GM19467 (cell line): Measurements from ENCODE around the gene PKD2.
A peak's percentile ranks its signal among the peaks of the same experiment; 100 is the strongest.

Experiments
- ATAC-seq: cut with Tn5 transposase; IDR thresholded peaks from one replicate; pipeline ENCODE4 v1.9.1; 2021; ENCODE audit warnings: mild to moderate bottlenecking, moderate library complexity; ENCODE audit not compliant: unreplicated experiment

The PKD2 gene

GRCh38 chr4:88007304-88008121 is at the start of gene PKD2:
Gene PKD2 (plus strand): TSS chr4:88007635. CDS start chr4:88007734, 99 bp downstream.
- ATAC-seq: peak; percentile 84

GRCh38 chr4:87961993-87962392 is 45.4 kb upstream of the PKD2 start:
- ATAC-seq: no peak

DNA sequence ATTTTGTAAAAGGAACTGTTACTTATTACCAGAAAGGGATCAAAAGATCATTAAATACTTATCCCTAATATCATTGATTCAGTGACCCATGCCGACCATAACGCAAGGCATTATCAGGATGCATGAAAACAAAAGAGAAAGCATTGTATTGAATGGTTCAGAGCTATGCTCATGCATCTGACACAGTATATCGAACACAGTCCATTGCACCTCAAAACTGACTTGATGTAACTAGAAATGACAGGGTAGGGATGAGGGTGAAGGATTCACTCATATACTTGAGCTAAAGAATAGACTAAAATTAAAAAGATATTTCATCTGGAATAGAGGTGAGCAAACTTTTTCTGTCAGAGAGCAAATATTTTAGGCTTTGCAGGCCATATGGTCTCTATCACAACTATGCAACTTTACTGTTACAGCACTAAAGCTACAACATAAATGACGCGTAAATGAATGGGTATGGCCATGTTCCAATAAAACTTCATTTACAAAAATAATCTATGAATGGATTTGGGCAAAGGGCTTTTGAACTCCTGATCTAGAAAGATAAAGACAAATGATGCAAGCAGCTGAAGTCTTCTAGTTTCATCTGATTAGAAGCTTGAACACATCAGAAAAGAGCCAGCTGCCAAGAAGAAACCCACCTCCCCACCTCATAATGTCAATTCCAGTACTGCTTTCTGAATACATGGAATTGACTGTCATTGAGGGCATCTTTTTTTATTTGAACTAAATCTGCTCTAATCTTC is 44.9 kb upstream of the PKD2 start:
- no peak for ATAC-seq

DNA sequence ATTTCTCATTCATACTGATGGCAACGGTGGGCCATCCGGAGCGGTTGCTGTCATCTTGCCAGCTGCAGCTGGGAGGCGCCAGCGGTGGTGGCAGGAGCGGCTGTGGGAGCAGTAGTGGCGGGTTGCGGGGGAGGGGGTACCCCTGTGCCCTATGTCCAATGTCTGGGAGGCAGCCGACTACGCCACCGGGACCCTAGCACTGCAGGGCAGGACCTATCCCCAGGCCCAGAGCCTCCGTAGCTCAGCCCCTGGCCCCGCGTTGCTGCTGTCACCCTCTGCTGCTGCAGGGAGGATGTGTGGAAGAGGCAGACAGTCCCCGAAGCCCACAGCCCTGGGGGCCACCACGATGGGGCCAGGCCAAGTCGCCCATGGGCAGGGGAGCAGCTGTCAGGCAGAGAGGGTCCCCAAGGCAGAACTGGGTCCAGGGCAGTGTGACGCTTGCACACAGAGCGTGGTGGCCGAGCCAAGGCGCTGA is 41.9 kb upstream of the PKD2 start:
- no peak for ATAC-seq

GRCh38 chr4:87966095-87966496 is 41.3 kb upstream of the PKD2 start:
- ATAC-seq: no peak

GRCh38 chr4:87967193-87967592 is 40.2 kb upstream of the PKD2 start:
- ATAC-seq: no peak

- no peak for ATAC-seq
These were observed 37.3 kb upstream of the PKD2 start for GRCh38 chr4:87970121-87970520.

- ATAC-seq: no peak
These were observed 35.6 kb upstream of the PKD2 start for GRCh38 chr4:87971866-87972265.

DNA sequence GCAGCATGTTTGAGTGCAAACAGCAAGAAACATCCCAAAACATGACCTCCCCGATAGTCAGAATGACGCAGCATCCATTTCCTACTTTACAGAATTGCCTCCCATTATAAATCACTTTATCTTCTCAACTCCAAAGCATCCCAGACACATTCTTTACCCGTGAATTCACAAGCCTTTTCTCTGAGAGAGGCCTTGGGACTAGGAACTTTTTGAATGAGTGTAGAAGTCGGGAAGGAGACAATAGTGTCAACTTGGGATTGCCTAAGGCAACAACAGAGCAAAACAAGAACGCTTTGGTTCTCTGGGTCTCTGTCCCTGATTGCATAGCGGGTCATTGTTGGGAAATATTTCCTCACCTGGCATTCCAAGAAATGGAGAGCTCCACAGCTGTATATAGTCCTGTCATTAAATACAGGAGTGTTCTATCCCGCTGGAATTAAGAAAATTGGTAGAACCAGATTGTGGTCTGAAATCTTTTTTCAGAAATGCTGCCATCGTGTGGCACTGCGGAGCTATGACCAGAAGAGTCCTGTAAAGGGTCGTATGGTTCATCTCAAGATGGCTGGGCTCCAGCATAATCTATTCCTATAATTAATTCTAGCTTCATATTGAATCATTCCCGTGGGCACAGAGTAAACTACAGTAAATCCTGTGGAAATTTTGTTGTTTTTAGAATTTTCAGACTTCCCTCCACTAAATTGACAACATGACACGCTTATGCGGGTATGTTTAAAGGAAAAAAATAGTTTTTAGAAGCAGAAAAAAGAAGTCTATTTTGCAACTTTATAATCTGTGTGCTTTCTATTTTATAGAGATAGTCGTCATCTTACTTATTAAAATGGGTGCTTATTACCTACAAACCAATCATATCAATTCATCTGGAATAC is 33.9 kb upstream of the PKD2 start:
- peak; percentile 71 for ATAC-seq

DNA sequence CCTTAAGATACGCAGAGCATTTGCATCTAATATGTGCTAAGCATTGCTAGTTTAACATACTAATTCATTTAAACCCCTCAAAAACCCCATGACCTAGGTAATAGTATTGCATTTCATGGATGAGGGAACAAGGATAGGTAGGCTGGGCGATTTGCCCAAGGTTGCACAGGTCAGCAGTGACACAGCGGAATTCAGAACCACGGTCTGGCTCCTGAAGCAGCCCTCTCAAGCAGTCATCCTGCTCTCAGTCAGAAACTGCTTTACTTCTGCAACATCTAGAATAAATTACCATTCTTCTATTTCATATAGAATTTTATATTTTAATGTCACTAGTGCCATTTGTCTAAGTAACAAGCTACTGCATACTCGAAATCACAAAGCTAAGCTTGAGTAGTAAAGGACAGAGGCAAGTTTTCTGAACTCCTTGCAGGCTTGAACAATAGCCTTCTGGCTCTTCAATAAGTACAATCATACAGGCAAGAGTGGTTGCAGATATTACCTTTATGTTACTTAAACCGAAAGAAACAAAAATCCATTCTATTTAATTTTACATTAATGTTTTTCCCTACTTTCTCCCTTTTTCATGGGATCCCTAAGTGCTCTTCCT is 32.5 kb upstream of the PKD2 start:
- ATAC-seq: peak; percentile 37

DNA sequence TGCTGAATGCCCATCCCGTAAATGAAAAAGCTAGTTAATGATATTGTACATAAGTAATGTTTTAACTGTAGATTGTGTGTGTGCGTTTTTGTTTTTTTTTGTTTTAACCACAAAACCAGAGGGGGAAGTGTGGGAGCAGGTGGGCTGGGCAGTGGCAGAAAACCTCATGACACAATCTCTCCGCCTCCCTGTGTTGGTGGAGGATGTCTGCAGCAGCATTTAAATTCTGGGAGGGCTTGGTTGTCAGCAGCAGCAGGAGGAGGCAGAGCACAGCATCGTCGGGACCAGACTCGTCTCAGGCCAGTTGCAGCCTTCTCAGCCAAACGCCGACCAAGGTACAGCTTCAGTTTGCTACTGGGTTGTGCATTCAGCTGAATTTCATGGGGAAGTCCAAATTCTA is 32.0 kb upstream of the PKD2 start, which contains the start of gene SPP1:
SPP1 (plus strand) TSS at position 249 of the 400 bp plus-strand sequence. CDS start 1,182 bp downstream, outside the sequence.
- peak; percentile 79 for ATAC-seq

- no peak for ATAC-seq
These were observed 29.7 kb upstream of the PKD2 start for GRCh38 chr4:87977521-87978278.

DNA sequence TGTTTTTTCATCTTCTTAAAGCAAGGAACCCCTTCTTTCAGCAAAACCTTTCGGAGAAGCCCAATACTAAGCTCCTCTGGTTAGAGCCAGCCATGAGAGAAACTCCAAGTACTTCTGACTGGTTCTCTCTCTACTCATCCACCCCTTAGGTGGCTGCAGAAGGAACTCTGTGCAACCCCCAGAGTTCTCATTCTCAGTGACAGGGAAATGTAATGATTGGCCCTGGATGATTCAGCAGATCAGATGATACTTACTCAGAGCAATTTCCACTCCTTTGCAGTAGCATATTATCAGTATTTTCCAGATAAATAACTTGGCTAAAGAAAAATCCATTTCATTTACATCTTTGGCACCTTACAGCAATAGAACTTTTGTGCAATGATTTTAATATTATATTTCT is 28.8 kb upstream of the PKD2 start:
- ATAC-seq: no peak

DNA sequence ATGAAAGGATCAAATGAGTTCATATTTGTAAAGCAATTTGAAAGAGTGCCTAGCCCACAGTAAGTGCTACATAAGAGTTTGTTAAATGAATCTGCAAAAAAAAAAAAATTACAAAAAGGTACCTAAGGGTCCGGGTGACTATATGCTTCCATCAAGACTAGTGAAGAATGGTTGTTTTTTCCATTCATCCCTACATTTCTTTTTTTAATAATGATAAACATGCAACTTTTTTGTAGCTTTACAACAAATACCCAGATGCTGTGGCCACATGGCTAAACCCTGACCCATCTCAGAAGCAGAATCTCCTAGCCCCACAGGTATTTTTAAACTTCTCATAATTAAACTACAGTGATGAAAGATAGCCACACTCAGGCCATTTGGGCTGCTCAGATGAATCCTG is 27.6 kb upstream of the PKD2 start:
- no peak for ATAC-seq

- ATAC-seq: no peak
These were observed 25.9 kb upstream of the PKD2 start for GRCh38 chr4:87981486-87981885.

GRCh38 chr4:87982036-87982435 is 25.4 kb upstream of the PKD2 start:
- no peak for ATAC-seq

DNA sequence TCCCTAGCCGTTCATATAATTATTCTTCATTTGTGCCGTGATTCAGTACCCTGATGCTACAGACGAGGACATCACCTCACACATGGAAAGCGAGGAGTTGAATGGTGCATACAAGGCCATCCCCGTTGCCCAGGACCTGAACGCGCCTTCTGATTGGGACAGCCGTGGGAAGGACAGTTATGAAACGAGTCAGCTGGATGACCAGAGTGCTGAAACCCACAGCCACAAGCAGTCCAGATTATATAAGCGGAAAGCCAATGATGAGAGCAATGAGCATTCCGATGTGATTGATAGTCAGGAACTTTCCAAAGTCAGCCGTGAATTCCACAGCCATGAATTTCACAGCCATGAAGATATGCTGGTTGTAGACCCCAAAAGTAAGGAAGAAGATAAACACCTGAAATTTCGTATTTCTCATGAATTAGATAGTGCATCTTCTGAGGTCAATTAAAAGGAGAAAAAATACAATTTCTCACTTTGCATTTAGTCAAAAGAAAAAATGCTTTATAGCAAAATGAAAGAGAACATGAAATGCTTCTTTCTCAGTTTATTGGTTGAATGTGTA is 24.9 kb upstream of the PKD2 start:
- no peak for ATAC-seq

DNA sequence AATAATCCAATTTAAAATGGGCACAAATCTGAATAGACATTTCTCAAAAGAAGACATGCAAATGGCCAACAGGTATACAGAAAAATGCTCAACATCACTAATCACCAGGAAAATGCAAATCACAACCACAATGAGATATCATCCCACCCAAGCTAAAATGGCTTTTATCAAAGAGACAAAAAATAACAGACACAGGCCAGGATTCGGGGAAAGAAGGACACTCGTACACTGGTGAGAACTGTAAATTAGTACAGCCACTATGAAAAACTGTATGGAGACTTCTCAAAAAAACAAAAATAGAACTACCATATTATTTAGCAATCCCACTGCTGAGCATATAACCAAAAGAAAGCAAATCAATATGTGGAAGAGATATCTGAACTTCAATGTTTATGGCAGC is 23.4 kb upstream of the PKD2 start:
- ATAC-seq: no peak

GRCh38 chr4:87985097-87985886 is 22.1 kb upstream of the PKD2 start:
- peak; percentile 73 for ATAC-seq
